ENCODE data around the gene CTNNA1. TPM values are rescaled to one million over a fixed set of nuclear protein-coding genes. Genes with fewer than 3 reads are reported as not detected.

Gene CTNNA1
- total RNA-seq, 1 donor from 2014 or later = 495 TPM

DNA sequence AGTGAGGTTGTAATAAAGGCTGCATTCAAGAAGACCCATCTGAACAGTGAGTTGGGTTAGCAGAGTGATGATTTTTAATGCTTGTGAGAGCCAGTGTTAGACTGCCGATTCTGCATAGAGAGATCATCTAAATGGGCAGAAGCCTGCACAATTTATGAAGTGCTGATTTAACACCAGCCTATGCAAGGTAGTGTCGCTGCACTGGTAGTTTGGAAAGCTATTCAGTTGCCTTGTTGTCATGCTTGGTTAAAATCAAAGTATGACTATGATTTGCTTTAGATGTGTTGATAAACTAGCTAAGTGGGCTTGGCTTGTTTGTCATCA, 122.3 kb downstream of the CTNNA1 start:
- no peaks in the 10 kb centered on the region for H3K27me3 ChIP-seq (ENCODE audit: control insufficient read depth, insufficient read depth, low read length)
- FAIRE-seq = no peak

DNA sequence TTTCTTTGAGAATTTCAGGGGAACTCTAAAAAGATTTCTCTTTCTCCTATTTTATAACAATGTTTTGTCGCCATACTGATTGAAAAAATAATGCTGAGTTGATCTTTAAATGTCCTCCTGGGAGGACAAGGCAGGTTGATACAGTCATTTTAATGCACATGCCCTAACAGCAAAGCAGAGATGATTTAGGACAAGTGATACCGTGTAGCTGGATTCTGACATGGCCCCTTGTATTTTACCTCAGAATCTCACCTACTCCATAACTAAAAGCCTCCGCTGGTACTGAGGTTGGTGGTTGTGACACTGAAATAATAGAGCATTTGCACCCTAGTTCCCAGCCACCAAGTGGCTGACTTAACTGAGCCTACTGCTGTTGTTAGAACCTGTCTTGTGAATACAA, 122.7 kb downstream of the CTNNA1 start:
- peaks cover 1% of the 10 kb centered on the region for H3K36me3 ChIP-seq (ENCODE audit: control insufficient read depth, insufficient read depth, low read length)
- DNase-seq (ENCODE audit: low read depth) (no peak), FAIRE-seq (no peak)
- TF ChIP-seq, protein P1, sequence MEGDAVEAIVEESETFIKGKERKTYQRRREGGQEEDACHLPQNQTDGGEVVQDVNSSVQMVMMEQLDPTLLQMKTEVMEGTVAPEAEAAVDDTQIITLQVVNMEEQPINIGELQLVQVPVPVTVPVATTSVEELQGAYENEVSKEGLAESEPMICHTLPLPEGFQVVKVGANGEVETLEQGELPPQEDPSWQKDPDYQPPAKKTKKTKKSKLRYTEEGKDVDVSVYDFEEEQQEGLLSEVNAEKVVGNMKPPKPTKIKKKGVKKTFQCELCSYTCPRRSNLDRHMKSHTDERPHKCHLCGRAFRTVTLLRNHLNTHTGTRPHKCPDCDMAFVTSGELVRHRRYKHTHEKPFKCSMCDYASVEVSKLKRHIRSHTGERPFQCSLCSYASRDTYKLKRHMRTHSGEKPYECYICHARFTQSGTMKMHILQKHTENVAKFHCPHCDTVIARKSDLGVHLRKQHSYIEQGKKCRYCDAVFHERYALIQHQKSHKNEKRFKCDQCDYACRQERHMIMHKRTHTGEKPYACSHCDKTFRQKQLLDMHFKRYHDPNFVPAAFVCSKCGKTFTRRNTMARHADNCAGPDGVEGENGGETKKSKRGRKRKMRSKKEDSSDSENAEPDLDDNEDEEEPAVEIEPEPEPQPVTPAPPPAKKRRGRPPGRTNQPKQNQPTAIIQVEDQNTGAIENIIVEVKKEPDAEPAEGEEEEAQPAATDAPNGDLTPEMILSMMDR (IDR thresholded peaks at IDR 0.05; ENCODE audit: insufficient read depth, low read length, severe bottlenecking) = no peak
- no peak overlapping the region for H3K4me3 ChIP-seq (ENCODE audit: low read depth, low read length)
- H3K27me3 ChIP-seq (ENCODE audit: control insufficient read depth, insufficient read depth, low read length) = no peaks in the 10 kb centered on the region

More for the DNA sequence above, 122.3 kb downstream of the CTNNA1 start:
- TF ChIP-seq, protein P1 (IDR thresholded peaks at IDR 0.05; ENCODE audit: insufficient read depth, low read length, severe bottlenecking) = no peak
- Histone ChIP-seq H3K36me3 (ENCODE audit: control insufficient read depth, insufficient read depth, low read length) (peaks cover 1% of the 10 kb centered on the region), H3K4me3 (ENCODE audit: low read depth, low read length) (no peak overlapping the region)
- no peak for DNase-seq (ENCODE audit: low read depth)

DNA sequence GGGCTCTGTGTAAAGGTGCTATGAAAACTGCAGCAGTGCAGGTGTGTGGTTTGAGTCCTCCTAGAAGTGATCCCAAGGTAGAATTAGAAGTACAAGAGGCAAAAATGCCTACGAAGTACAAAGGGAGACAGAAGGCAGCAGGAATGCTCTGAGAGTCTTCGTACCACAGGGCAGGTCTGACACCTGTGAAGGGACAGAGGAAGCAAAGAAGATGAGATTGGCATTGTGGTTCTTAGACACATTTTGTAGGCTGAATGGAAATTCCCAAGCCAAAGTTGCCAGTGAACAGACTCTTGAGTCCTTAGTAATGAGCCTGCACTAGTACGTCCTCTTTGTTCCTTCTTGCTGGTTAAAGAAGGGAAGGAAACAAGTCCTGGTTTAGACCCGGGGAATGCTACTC, 123.6 kb downstream of the CTNNA1 start:
- H3K36me3 ChIP-seq (ENCODE audit: control insufficient read depth, insufficient read depth, low read length) = peaks cover 1% of the 10 kb centered on the region
- no peak for DNase-seq (ENCODE audit: low read depth)
- H3K27me3 ChIP-seq (ENCODE audit: control insufficient read depth, insufficient read depth, low read length) = no peaks in the 10 kb centered on the region
- no peak for FAIRE-seq
- H3K4me3 ChIP-seq (ENCODE audit: low read depth, low read length) = no peak overlapping the region
- TF ChIP-seq, protein P1 (IDR thresholded peaks at IDR 0.05; ENCODE audit: insufficient read depth, low read length, severe bottlenecking) = no peak

DNA sequence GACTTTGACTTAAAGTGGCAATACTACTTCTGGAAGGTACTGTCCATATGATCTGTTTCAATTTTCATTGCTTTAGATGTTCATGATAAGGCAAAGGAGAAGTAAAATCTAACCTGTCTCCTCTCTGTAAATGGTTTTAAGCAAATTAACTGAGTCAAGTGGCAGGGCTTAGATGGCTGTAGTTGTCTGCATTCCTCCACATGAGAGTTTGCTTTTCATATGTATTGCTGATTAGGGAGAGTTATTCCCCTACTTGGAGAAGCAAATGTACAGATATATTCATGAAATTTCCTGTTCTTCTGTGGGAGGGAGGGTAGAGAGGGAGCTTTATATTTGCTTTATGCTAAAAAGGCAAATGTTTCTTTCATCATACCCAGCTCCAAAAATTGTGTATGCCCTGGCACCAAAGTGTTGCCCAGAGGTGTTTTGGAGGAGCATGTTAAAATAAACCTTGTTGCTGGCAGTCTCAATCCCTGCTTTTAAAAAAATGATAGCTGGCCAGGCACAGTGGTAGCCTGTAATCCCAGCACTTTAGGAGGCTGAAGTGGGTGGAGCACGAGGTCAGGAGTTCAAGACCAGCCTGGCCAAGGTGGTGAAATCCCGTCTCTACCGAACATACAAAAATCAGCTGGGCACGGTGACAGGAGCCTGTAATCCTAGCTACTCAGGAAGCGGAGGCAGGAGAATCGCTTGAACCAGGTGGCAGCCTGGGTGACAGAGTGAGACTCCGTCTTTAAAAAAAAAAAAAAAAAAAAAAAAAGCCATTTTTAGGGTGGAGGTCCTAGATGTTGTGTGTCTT, 125.4 kb downstream of the CTNNA1 start:
- H3K4me3 ChIP-seq (ENCODE audit: low read depth, low read length) = no peak overlapping the region
- H3K27me3 ChIP-seq (ENCODE audit: control insufficient read depth, insufficient read depth, low read length) = no peaks in the 10 kb centered on the region
- FAIRE-seq = no peak
- H3K36me3 ChIP-seq (ENCODE audit: control insufficient read depth, insufficient read depth, low read length) = peaks cover 1% of the 10 kb centered on the region
- TF ChIP-seq, protein P1 (IDR thresholded peaks at IDR 0.05; ENCODE audit: insufficient read depth, low read length, severe bottlenecking) = no peak
- DNase-seq (ENCODE audit: low read depth) = no peak

DNA sequence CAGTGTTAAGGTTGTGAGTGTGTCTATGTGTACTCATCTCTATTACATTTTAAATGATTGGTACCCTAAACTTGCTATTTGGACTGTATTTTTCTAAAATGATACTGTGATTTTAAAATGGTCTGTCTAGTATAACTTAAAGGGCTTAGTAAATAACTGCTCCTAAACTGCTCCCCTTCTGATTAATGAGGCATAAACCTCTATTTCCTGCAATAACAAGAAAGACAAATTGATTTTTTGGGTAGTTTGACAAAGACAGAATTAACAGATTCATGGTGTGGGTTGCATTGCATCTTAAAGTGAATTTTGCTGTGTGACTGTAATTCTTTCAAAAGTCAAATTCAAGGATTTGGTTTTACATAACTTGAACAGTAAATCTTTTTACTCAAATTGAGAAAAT, 130.0 kb downstream of the CTNNA1 start:
- DNase-seq (ENCODE audit: low read depth) (no peak), FAIRE-seq (no peak)
- no peak overlapping the region for H3K4me3 ChIP-seq (ENCODE audit: low read depth, low read length)
- TF ChIP-seq, protein P1 (IDR thresholded peaks at IDR 0.05; ENCODE audit: insufficient read depth, low read length, severe bottlenecking) = no peak
- H3K27me3 ChIP-seq (ENCODE audit: control insufficient read depth, insufficient read depth, low read length) = no peaks in the 10 kb centered on the region
- H3K36me3 ChIP-seq (ENCODE audit: control insufficient read depth, insufficient read depth, low read length) = peaks cover 7% of the 10 kb centered on the region

DNA sequence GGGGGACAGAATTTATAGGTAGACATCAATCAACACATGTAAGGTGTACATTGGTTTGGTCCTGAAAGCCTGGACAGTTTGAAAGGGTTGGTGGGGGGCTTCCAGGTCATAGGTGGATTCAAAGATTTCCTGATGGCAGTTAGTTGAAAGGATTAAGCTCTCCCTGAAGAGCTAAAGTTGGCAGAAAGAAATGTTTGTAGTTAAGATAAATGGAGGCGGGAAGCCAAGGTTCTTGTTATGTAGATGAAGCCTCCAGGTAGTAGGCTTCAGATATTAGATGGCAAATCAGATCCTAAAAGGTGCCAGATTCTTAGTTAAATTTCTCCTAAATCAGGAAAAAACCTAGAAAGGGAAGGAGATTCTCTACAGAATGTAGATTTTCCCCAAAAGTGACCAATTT, 130.9 kb downstream of the CTNNA1 start:
- Histone ChIP-seq H3K4me3 (ENCODE audit: low read depth, low read length) (no peak overlapping the region), H3K27me3 (ENCODE audit: control insufficient read depth, insufficient read depth, low read length) (no peaks in the 10 kb centered on the region), H3K36me3 (ENCODE audit: control insufficient read depth, insufficient read depth, low read length) (peaks cover 9% of the 10 kb centered on the region)
- no peak for FAIRE-seq
- DNase-seq (ENCODE audit: low read depth) = no peak
- TF ChIP-seq, protein P1 (IDR thresholded peaks at IDR 0.05; ENCODE audit: insufficient read depth, low read length, severe bottlenecking) = no peak
